ENCODE data around the gene CREBRF. TPM values are rescaled to one million over a fixed set of nuclear protein-coding genes. Genes with fewer than 3 reads are reported as not detected.

Gene CREBRF
- total and polyA plus RNA-seq, 2 of the 8 experiments (the other 6 are each of a cell fraction or from before 2014, with no cell fraction given): 1.2 to 4.7 TPM

GRCh38 chr5:173015192-173015591, 41.0 kb upstream of the CREBRF start (continued):
- TF ChIP-seq USF2 (IDR thresholded peaks at IDR 0.05; ENCODE audit: low read length): no peak
- TF ChIP-seq KDM1A (IDR thresholded peaks at IDR 0.05; ENCODE audit: borderline replicate concordance, low read length): no peak
- no peak for TF ChIP-seq EP300 (IDR thresholded peaks at IDR 0.05; ENCODE audit: borderline replicate concordance in 1 of 2, low read depth in 2 of 2, low read length in 2 of 2)
- TF ChIP-seq SRF (IDR thresholded peaks at IDR 0.05; ENCODE audit: low read depth, low read length): no peak

Measured in H1 (cell line).